Stimulated activated CD8-positive, alpha-beta memory T cell treated with anti-CD3 and anti-CD28 coated beads, Interleukin-4, amount 100 ng/mL, for 4 hours (primary cell): ENCODE results near the gene LRRFIP1.
"Not testable (repeated sequence)": the region's sequence is repeated elsewhere in the genome, so short reads cannot be mapped to it uniquely, and the experiment has no call there.

Experiments used
- DNase-seq, 2 donors: peaks; one replicate each; pipeline ENCODE4 v3.0.0-alpha.2; 2020; ENCODE audit warnings: low read depth in 2 of 2, low spot score in 1 of 2

The LRRFIP1 gene, protein sequence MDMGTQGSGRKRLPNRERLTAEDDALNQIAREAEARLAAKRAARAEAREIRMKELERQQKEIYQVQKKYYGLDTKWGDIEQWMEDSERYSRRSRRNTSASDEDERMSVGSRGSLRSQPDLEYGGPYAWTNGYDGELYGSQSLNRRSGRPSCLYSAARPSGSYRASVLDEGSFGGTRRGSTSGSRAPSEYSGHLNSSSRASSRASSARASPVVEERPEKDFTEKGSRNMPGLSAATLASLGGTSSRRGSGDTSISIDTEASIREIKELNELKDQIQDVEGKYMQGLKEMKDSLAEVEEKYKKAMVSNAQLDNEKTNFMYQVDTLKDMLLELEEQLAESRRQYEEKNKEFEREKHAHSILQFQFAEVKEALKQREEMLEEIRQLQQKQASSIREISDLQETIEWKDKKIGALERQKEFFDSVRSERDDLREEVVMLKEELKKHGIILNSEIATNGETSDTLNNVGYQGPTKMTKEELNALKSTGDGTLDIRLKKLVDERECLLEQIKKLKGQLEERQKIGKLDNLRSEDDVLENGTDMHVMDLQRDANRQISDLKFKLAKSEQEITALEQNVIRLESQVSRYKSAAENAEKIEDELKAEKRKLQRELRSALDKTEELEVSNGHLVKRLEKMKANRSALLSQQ

DNA sequence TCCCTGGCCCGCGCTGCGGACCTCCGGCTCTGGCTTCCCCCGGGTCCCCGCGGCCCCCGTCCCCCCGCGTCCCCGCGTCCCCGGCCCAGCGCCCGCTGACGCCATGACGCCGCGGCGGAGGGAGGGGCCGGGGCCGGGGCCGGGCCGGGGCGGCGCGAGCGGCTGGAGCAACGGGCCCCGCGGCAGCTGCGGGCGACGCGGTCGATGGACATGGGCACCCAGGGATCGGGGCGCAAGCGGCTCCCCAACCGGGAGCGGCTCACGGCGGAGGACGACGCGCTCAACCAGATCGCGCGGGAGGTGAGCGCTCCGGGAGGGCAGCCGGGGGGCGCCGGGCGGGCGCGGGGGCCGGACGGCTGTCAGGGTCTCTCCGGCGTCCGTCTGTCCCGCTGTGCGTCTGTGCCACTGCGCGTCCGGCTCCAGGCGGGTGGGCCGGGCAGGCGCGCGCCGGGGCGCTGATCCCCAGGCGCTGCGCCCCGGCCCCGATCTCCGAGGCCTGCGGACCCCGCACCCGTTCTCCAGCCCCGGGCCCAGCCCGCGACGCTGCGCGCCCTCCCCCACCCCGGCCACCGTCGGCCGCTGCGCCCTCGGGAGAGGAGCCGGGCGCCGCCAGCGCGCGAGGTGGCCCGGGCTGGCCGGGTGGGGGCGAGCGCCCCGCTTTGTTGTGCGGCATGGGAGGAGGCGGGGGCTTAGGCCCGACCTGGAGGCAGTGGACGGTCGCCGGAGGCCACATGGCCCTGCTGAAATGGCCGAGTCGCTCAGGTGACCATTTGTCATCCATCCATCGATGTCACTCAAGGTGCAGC, at the start of gene LRRFIP1:
TSS of gene LRRFIP1 (plus strand) at position 147 of the 806 bp plus-strand sequence. CDS start at position 205, 58 bp downstream.
- DNase-seq: no peak

DNA sequence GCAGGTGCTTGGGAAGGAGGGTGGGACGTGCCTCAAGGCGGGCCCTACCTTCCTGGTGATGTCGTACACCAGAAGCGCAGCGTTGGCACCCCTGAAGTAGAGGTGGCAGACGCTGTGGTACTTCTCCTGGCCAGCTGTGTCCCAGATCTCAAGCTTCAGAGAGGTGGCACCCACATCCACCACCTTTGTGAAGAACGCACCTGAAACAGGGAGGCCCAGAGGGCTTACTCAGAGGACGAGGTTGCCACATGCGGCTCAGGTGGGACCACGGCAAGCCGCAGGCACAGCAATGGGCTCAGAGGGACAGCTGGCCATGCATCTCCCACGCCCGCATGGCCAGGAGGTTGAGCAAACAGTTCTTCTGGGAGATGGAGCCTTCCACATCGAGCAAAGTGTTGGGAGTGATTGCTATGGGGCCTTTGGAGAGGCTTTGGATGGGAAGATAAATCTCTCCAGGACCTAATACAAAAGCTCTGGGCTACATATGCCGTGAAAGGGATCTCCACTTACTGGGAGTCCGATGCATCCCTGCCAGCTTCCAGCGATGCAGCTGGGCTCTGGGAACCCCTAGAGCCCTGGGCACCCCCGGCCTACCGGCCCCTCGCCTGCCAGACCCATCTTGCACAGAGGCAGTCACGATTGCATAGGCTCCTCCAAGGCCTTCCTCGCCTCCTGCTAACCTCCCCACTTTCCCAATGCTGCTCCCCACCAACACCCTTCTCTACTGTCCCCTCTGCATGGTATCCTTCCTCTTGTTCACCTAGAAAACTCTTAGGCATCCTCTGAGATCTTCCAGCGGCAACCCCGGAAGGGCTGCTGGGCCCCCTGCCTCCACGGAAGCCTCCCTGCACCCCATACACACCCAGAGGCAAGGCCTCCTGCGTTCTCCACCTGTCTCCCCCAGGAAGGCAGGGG, 49.2 kb upstream of the LRRFIP1 start:
- no peak for DNase-seq

DNA sequence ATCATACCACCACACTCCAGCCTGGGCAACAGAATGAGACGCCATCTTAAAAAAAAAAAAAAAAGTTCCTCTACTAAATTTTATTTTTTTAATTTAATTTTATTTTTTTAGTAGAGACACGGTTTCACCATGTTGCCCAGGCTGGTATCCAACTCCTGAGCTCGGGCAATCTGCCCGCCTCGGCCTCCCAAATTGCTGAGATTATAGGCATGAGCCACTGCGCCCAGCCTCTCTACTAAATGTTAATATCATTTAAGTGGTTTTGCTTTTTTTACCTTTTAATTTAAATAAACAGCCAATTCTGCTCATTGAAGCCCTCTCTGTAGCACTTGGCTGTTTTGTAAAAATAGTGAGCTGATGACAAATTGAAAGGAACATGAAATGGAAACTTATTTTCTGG, 46.1 kb upstream of the LRRFIP1 start:
- DNase-seq: no peak

DNA sequence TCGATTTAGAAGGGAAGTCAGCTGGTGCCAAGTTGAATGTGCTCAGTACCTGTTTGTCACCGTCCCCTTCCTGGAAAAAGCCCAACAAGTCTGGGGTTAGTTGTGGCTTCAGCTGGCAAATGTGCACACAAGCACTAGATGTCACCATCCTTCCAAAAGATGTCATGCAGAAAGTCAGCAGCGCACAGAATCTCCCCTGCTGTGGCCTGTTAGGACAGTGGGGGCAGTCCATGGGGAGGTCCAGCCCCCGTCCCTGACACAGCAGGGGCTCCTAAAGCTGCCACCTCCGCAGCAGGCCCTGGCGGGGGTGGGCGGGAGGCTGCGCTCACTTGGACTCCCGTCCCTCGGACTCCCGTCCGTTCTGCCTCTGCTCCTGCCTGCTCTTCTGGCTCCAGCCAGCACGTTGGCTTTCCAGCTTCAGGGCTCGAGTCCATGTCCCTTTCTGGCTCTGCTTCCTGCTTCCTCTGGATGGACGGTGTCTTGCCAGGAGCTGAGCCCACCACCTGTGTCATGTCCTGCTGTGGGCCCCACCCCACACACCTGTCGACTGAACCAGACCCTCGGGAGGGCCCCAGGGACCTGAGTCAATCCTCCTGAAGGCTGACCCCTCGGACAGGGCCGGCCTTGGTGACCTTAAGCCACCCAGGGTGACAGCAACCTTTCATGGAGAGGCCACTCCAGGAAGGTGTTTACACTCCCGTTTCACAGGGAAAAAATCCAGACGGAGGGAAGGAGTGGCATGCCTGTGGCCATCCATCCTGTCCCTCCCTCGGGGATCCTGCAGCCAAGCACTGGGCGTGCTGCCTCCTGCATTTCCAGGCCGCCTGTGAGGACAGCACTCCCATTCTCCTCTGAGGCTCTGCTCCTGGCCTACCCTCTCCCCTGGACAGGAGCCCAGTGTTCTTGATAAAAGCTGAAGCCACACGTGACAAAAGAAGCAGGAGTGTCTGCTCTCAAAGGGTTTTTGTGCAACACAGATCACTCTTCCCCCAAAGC, 45.3 kb upstream of the LRRFIP1 start:
- DNase-seq: no peak

DNA sequence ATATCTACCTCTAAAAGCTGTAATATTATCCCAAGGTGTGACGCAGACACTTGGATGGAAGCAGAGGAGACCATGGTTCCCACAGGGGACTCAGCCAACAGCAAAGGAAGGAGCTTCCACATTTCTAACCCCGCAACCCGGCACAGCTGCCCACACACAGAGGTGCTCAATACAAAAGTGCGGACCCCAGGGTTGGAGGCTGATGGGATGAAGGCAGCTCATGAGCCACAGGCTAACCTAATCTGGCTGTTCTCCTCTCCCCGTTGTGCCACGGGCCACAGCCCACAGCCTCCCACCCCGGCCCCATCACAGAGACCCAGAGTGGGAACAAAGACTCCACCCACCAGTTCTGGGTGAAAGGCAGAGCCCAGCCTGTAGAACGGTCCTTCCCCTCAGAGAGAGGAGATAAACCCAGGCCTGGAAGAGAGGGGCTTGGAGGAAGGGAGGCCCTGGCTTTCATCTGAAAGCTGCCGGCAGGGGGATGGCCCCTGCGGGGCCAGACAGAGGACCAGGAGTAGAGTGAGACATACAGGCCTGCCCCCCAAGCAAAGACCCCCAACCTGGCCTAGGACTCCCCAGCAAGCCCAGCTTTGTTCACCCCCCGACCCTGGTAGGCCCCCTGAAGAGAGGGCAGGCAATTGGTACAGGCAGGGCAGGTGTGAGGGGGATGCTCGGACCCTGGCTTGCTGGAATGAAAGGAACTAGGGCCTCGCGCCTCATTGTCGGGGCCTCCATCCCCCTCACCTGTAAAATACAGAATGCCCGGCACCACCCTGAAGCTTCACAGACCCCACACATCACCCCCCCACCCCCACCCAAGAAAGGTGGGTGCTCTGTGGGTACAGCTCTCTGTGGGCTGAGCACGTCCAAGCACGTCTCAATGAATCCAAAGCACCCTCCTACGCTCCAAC, 43.7 kb upstream of the LRRFIP1 start:
- DNase-seq: no peak

DNA sequence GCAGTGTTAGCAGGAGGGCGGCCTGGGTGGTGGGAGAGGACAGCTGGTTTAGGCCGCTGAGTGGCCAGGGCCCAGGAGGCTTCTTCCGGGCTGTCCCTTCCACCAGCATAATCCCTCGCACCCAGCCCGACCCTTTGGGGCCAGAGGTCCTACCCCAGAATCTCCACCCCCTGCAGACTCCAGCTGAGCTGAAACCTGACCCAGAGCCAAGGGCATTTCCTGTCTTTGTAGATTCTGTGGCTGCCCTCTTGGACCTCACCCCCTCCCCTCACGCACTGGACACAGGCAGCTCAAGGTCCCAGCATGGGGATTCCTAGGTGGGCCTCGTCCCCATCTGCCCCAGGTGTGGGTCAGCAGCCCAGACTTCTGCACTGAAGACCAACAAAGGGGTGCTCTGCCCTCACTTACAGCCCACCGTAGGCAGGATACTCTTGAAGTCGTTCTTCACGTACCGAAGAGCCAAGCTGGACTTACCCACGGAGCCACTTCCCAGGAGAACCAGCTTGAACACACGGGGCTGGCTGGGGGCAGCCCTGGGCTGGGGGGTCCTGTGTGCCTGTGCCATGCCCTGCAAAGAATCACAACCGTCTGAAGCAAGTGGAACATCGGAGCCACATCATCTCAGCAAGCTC, 41.7 kb upstream of the LRRFIP1 start:
- no peak for DNase-seq

DNA sequence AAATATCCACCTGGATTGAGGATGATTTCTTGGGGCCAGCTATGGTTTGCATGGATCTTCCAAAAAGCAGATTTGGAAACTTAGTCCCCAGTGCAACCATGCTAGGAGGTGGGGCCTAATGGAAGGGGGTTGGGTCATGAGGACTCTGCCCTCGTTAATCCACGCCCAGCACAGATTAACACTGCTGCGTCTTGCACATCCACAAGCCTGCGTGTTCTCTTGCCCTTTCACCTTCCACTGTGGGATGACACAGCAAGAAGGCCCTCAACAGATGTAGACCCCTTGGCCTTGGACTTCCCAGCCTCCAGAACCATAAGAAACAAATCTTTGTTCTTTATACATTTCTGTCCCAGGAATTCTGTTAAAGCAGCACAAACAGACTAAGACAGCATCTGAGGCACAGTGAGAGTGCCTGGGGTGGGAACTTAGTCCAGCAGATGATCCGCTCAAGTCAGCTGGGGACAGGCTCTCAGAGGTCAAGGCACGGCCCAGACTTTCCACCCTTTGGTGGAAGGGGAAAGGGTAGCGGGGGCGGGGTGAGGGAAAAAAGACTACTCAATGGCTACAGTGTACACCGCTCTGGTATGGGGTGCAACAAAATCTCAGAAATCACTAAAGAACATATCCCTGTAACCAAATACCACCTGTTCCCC, 39.2 kb upstream of the LRRFIP1 start:
- DNase-seq: no peak

DNA sequence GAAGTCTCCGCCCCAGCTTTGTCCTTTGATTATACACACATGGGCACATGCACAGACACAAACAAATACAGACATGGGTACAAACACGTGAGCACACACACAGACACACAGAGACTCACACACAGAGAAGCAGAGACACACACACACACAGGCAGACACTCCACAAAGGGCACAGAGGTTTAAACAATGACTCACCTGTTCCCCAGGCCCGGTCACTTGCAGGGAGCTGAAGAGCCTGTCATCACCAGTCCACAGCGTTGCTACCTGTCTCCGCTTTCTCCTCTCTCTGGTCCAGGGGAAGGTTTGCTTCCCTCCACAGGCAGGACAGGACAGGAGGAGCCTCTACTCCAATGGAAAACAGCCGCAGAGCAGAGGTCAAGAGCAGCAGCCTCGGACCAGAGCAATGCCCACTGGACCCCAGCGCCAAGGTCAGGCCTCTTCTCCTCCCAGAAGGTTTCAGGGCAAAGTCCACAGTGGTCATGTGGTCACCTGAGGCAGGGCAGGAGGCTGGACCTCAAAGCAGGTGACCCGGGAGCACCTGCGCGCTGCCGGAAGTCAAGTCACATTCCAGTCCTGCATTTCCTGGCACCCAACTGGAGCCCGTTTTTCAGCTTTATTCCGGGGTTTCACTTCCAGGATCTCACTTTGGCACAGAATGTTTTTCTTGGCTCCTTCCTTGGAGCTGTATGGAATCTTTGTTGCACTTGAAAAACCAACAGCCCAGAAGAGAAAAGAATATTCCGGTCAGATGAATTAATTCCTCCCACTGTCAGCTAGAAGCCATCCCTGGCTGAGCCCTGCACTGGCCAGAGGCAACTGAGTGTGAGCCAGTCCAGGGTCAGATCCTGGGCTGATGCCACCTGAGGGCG, 36.9 kb upstream of the LRRFIP1 start, which contains the start of gene RAB17:
TSS of gene RAB17 (minus strand) at position 463 of the 869 bp plus-strand sequence. CDS start 4,580 bp downstream, outside the sequence.
- DNase-seq: no peak

DNA sequence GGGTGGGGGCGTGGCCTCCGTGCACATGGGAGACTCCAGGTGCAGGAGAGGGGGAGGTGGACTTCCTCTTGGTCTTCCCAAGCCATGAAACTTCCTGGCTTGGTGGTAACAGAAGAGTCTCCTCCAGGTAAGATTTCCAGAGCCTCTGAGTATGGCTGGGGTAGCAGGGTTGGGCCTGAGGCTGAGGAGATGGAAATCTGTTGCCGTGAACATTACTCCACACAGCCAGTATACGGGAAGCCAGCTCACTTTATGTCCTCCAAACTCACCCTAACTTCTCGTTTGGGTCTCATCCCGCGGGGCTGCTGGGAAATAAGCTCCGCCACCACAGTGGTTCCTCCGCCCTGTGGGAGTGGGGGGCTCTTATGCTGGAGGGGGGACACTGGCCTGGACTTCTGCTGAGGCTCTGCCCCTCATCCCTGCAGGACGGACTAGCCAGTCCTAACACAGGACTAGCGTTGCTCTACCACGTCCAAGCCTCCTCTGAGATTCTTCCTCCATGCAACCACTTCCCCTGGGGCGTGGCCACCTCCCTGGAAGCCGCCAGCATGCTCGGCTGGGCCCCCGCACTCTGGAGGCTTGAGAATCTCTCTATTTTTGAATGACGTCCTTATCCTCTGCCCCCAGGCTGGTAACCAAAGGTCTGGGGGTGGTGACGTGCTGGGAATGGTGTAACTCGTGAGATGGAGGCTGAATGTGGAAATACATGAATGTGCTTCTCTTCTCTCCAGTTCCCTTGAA, 36.1 kb upstream of the LRRFIP1 start:
- no peak for DNase-seq

DNA sequence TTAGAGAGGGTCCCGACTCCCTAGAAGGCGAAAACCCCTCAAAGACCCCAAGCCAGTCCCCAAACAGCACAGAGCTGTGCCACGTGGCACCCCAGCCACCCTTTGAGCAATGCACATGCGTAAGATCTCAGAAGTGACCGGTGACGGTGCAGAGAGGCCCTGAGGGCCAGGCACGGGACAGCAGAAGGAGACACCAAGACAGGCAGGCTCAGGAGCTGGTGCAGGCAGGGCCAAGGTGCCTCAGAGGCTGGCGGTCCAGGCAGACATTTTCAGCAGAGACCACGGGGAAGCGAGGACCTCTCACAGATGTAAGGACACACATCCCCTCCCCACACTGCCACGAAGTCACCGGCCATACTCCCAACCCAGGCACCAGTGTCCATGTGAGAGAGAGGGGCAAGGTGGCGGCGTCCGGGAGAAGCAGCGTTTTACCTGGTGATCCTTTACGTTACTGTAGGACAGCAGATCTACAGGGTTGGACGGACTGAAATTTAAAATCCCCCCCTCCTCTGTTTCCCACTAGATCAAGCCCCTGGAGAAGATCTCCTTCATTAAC, 34.9 kb upstream of the LRRFIP1 start:
- DNase-seq: no peak

DNA sequence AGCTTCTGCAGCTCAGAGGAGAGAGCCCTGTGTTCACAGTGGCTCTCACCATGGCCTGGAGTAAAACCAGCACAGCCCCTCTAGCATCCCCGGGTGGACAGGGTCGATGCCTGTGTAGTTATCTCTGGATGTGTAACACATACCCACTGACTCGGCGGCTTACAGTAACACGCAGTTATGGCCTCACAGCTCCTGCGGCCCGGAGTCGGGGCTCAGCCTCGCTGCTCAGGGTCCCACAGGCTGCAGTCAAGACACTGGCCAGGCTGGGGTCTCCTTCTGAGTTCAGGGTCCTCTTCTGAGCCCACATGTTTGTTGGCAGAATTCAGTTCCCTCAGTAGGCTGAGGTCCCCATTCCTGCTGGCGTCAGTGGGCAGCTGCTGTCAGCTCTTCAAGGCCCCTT, 34.4 kb upstream of the LRRFIP1 start:
- DNase-seq: no peak

DNA sequence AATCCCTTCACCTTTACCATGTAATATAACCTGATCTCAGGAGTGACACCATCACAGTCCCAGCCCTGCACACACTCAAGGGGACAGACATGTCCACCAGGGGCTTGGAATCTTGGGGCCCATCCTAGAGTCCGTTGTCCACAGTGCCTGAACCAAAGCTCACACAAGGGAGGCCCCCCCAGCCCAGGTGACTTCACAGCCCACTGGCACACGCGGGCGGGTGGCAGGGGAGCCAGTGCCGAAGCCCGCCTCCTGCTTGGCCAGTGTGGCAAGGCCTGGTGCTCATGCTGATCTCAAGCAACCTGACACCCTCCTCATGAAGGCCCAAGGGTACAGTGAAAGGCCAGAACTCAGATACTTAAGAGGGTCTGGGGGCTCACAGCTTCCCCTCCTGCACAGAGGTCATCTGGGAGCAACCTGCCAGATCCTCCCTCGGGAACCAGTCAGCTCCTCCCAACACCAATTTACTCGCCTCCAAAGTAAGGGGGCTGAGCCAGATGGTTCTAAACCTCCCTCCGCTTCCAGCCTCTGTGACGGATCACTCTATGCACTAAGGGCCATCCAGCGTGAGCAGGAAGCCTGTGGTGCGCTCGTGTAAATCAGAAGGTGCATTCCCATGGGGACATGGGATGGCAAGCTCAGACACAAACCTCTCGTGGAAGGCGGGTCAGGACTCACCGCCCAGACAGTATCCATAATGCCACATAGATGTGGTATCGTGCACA, 33.6 kb upstream of the LRRFIP1 start:
- no peak for DNase-seq

DNA sequence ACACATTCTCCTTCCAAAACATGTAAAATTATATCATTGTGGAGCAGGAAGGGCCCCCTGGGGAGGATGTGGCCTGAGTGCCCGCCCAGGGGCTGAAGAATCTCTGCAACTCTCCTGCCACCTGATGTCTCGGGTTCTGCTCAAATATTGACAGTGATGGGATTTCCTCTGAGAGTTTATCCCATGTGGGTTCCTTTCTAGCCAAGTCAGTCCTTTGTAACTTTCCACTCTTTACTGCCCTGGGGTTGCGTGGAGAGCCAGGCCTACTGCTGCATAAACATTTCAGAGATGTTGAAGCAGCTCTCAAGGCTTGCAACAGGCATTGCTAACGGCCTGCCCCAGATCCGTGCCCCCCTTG, 32.9 kb upstream of the LRRFIP1 start:
- no peak for DNase-seq

DNA sequence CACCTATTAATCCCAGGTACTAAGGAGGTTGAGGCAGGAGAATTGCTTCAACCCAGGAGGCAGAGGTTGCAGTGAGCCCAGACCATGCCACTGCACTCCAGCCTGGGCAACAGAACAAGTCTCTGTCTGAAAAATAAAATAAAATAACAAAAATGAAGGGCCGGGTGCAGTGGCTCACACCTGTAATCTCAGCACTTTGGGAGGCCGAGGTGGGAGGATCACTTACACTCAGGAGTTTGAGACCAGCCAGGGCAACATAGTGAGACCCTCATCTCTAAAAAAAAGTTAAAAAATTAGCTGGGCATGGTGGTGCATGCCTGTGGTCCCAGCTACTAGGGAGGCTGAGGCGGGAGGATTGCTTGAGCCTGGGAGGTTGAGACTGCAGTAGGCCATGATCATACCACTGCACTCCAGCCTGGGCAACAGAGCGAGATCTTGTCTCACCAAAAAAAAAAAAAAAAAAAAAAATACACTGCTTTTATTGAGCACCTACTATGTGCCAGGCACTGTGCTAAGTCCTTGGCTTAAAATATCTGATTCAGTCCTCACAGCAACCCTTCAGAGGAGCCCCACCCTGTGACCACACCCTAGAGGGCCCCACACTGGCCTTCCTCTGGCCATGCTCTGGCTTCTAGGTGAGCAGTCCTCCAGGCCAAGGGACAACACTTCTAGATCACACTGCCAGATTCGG, 31.4 kb upstream of the LRRFIP1 start:
- not testable (repeated sequence) for DNase-seq
